PC-3 (cell line): ENCODE measurements around the gene AANAT.

ENCODE experiments used
- CTCF ChIP-seq: fragments of 300-600 bp; sonication (generic); conservative IDR thresholded peaks from 2 replicates; pipeline ENCODE4 v1.5.1; 2017; ENCODE audit warnings: antibody characterized with exemption, low read depth, mild to moderate bottlenecking, low read length
- EZH2 ChIP-seq: fragments of 300-600 bp; sonication (generic); IDR thresholded peaks from one replicate; pipeline ENCODE4 v1.6.1; 2017; ENCODE audit warnings: antibody characterized with exemption, mild to moderate bottlenecking, low read length; ENCODE audit not compliant: unreplicated experiment
- EZH2phosphoT487 ChIP-seq: fragments of 300-600 bp; sonication (generic); IDR thresholded peaks from 2 replicates; pipeline ENCODE4 v1.6.1; 2018; ENCODE audit warnings: mild to moderate bottlenecking, antibody characterized with exemption, low read length, borderline replicate concordance

DNA sequence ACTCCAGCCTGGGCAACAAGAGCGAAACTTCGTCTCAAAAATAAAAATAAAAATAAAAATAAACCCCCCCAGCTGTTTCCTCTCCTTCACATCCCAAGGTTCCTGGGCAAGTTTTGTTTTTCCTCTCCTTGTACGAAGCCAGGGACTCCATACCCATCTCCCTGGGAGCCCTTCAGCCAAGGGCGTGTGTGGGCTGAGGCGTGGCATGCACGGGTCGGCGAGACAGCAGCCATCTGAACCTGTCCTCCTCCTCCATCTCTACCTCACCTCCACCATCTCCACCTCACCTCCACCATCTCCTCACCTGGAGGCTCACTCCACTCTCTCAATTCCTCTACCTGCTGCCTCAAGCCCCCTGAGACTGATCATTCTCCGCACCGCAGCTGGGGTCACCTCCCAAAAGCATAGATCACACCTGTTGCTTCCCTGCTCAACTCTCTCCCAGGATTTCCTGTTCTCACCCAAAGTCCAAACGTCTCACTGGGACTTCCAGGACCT, 16.9 kb downstream of the AANAT start:
- TF ChIP-seq CTCF (no peak), EZH2 (no peak), EZH2phosphoT487 (no peak)
